Measurements from ENCODE around the gene BST1.

DNA sequence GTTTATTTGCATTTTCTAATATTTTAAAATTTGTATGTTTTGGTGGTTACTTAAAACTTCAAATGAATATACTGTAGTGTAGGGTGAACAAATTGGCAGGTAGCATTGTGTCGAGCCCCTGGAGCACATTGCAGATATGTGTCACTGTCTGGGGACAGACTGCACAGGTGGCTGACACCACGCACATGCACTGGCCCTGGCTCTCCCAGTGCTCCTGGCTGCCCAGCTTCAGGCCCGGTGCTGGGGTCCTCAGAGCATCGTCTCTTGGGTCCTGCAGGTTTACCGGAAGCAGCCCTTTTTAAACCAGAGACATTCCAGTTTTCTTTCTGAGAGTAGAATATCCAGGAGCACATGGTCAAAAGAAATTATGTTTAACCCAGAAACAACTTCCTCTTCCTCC is 15.6 kb downstream of the BST1 start:
- no peak for TF ChIP-seq POLR2A (IDR thresholded peaks at IDR 0.05)
- TF ChIP-seq CTCF (IDR thresholded peaks at IDR 0.05), result no peak

Data from testis (tissue), 2 donors.